H1 (cell line): ENCODE data around the gene CAPN8. TPM values are rescaled to one million over a fixed set of nuclear protein-coding genes. Genes with fewer than 3 reads are reported as not detected.

ENCODE experiments used
- BACH1 ChIP-seq: IDR thresholded peaks from 2 replicates; pipeline ENCODE4 v1.6.1; 2012; ENCODE audit warnings: low read length, improper control_type of control experiment
- HDAC6 ChIP-seq: IDR thresholded peaks from one replicate; pipeline ENCODE4 v1.7.1; 2012; ENCODE audit warnings: low read depth, mild to moderate bottlenecking, inconsistent platforms, low read length, moderate library complexity
- MAFK ChIP-seq: IDR thresholded peaks from 2 replicates; pipeline ENCODE4 v1.6.1; 2012; ENCODE audit warnings: low read depth, mild to moderate bottlenecking, improper control_type of control experiment, low read length
- MAX ChIP-seq: IDR thresholded peaks from 2 replicates; pipeline ENCODE4 v1.6.1; 2012; ENCODE audit warnings: inconsistent platforms
- SAP30 ChIP-seq: fragments of 300-600 bp; sonication (generic); IDR thresholded peaks from 2 replicates; pipeline ENCODE4 v1.7.1; 2012; ENCODE audit warnings: low read length, moderate library complexity, mild to moderate bottlenecking, inconsistent platforms; ENCODE audit not compliant: insufficient read depth, insufficient replicate concordance
- polyA plus RNA-seq, 7 experiments: library from polyadenylated mRNA; depleted of rRNA in 3 of 7; stranded (reverse) in 5 of 7; unstranded in 2 of 7; fragments of >200 nt in 5 of 7; fragments of 200-250 nt in 2 of 7; gene quantifications; 1 replicate in 5 of 7; 2 replicates in 1 of 7; 4 replicates in 1 of 7; pipeline versions ENCODE4 v1.2.1 to v1.2.3, GENCODE V29; 2011 to 2013; ENCODE audit warnings: missing spikeins in 2 of 7, mixed read lengths in 2 of 7
- total RNA-seq: library from RNA; stranded (reverse); fragmentation: NEBNext Ultra II Directional; extraction: Animal tissue kit (Norgen Biotek cat#: 25700); gene quantifications from 2 replicates; pipeline ENCODE4 v1.2.1, GENCODE V29; 2021

Gene CAPN8
- total and polyA plus RNA-seq, 2 of the 8 experiments (the other 6 are each of a cell fraction or from before 2014, with no cell fraction given): 0.20 to 0.26 TPM

- TF ChIP-seq MAFK (no peak), BACH1 (no peak), MAX (no peak), HDAC6 (no peak), SAP30 (no peak)
Observed at GRCh38 chr1:223695941-223696340, 30.4 kb upstream of the CAPN8 start (continued).
